ENCODE results near the gene LPIN2. TPM values are rescaled to one million over a fixed set of nuclear protein-coding genes. Genes with fewer than 3 reads are reported as not detected.

Gene LPIN2
- polyA plus RNA-seq, 1 donor (not counting 4 experiments of a cell fraction or from before 2014, with no cell fraction given), result 3.9 TPM

GRCh38 chr18:3048820-3049349 is 35.9 kb upstream of the LPIN2 start:
- FAIRE-seq, result no peak
- no peaks in the 10 kb centered on the region for H3K36me3 ChIP-seq (ENCODE audit: control insufficient read depth in 2 of 2, extremely low read depth in 1 of 2, insufficient read depth in 2 of 2, low read length in 2 of 2)
- no peak overlapping the region for H3K4me2 ChIP-seq (ENCODE audit: control insufficient read depth, extremely low read depth, insufficient read depth, low read depth, low read length)
- dilution Hi-C loops (cut with MboI; ENCODE audit: extremely low pct_ligation_motif_present, low sequenced_read_pairs), result no loop called here
- no peaks in the 10 kb centered on the region for H3K9me1 ChIP-seq (ENCODE audit: control insufficient read depth, extremely low read depth, insufficient read depth, low read length)
- H3K79me2 ChIP-seq (ENCODE audit: control insufficient read depth, insufficient read depth, low read length), result no peaks in the 10 kb centered on the region
- H2AFZ ChIP-seq (ENCODE audit: control insufficient read depth, low read length), result no peak overlapping the region
- no peak overlapping the region for H3K9ac ChIP-seq (ENCODE audit: control insufficient read depth, extremely low read depth, insufficient read depth, low read length)
- no peak for DNase-seq (ENCODE audit: low read depth, low spot score)
- TF ChIP-seq EZH2 (IDR thresholded peaks at IDR 0.05; ENCODE audit: low read length) (no peak), CTCF (optimal IDR thresholded peaks at IDR 0.05 in 1 of 3, IDR thresholded peaks at IDR 0.05 in 1 of 3, conservative IDR thresholded peaks at IDR 0.05 in 1 of 3; ENCODE audit: extremely low read depth in 1 of 3, insufficient read depth in 2 of 3, low read length in 3 of 3) (no peak)
- no peaks in the 10 kb centered on the region for H3K27me3 ChIP-seq (ENCODE audit: control insufficient read depth, extremely low read depth, insufficient read depth, low read length)
- H4K20me1 ChIP-seq (ENCODE audit: control insufficient read depth, extremely low read depth, insufficient read depth, low read length), result no peaks in the 10 kb centered on the region
- no peaks in the 10 kb centered on the region for H3K4me1 ChIP-seq (ENCODE audit: control insufficient read depth, extremely low read depth, insufficient read depth, low read length)
- H3K9me3 ChIP-seq (ENCODE audit: control insufficient read depth, low read depth, low read length), result no peaks in the 10 kb centered on the region
- no peak overlapping the region for H3K4me3 ChIP-seq (ENCODE audit: control insufficient read depth in 2 of 3, extremely low read depth in 1 of 3, insufficient read depth in 2 of 3, low read depth in 1 of 3, low read length in 3 of 3)
- H3K27ac ChIP-seq (ENCODE audit: control insufficient read depth, insufficient read depth, low read length), result no peak overlapping the region

- Histone ChIP-seq H3K9me3 (ENCODE audit: control insufficient read depth, low read depth, low read length) (no peaks in the 10 kb centered on the region), H3K9ac (ENCODE audit: control insufficient read depth, extremely low read depth, insufficient read depth, low read length) (no peak overlapping the region), H3K79me2 (ENCODE audit: control insufficient read depth, insufficient read depth, low read length) (no peaks in the 10 kb centered on the region), H3K9me1 (ENCODE audit: control insufficient read depth, extremely low read depth, insufficient read depth, low read length) (no peaks in the 10 kb centered on the region), H3K27ac (ENCODE audit: control insufficient read depth, insufficient read depth, low read length) (no peak overlapping the region), H3K27me3 (ENCODE audit: control insufficient read depth, extremely low read depth, insufficient read depth, low read length) (no peaks in the 10 kb centered on the region), H4K20me1 (ENCODE audit: control insufficient read depth, extremely low read depth, insufficient read depth, low read length) (no peaks in the 10 kb centered on the region), H3K36me3 (ENCODE audit: control insufficient read depth in 2 of 2, extremely low read depth in 1 of 2, insufficient read depth in 2 of 2, low read length in 2 of 2) (no peaks in the 10 kb centered on the region), H3K4me2 (ENCODE audit: control insufficient read depth, extremely low read depth, insufficient read depth, low read depth, low read length) (no peak overlapping the region), H3K4me3 (ENCODE audit: control insufficient read depth in 2 of 3, extremely low read depth in 1 of 3, insufficient read depth in 2 of 3, low read depth in 1 of 3, low read length in 3 of 3) (no peak overlapping the region), H2AFZ (ENCODE audit: control insufficient read depth, low read length) (no peak overlapping the region), H3K4me1 (ENCODE audit: control insufficient read depth, extremely low read depth, insufficient read depth, low read length) (no peaks in the 10 kb centered on the region)
- TF ChIP-seq CTCF (optimal IDR thresholded peaks at IDR 0.05 in 1 of 3, IDR thresholded peaks at IDR 0.05 in 1 of 3, conservative IDR thresholded peaks at IDR 0.05 in 1 of 3; ENCODE audit: extremely low read depth in 1 of 3, insufficient read depth in 2 of 3, low read length in 3 of 3) (no peak), EZH2 (IDR thresholded peaks at IDR 0.05; ENCODE audit: low read length) (no peak)
- FAIRE-seq (no peak), DNase-seq (ENCODE audit: low read depth, low spot score) (no peak)
- dilution Hi-C loops (cut with MboI; ENCODE audit: extremely low pct_ligation_motif_present, low sequenced_read_pairs), result no loop called here
Observed at GRCh38 chr18:3048121-3048520, 35.2 kb upstream of the LPIN2 start.

Measured in keratinocyte (primary cell).